ENCODE results near the gene EXO1. TPM values are rescaled to one million over a fixed set of nuclear protein-coding genes. Genes with fewer than 3 reads are reported as not detected.
"Not testable (repeated sequence)": the region's sequence is repeated elsewhere in the genome, so short reads cannot be mapped to it uniquely, and the experiment has no call there.

The EXO1 gene
- polyA plus RNA-seq (ENCODE audit: insufficient read length) = 18.4 TPM
- long read RNA-seq, donor 1 = 0 reads
- long read RNA-seq, donor 2 = 0 reads
- long read RNA-seq, donor 3 = 0 reads
- long read RNA-seq, donor 4 = 0 reads
- long read RNA-seq, donor 5 = 0 reads
- long read RNA-seq, donor 6, partial matches to known transcripts = 0 of 1 reads
- long read RNA-seq, donor 6, other reads (novel, unspliced or antisense) = 0 of 1 reads
- long read RNA-seq, donor 7 = 0 reads
- long read RNA-seq, donor 8 = 0 reads

GRCh38 chr1:241847796-241848685 lies at the start of gene EXO1:
TSS of gene EXO1 (plus strand) at chr1:241848204. CDS start at chr1:241850426, 2,222 bp downstream.
- DNase-seq = peak; percentile 92

GRCh38 chr1:241799416-241799815 lies 48.6 kb upstream of the EXO1 start:
- DNase-seq = no peak

DNA sequence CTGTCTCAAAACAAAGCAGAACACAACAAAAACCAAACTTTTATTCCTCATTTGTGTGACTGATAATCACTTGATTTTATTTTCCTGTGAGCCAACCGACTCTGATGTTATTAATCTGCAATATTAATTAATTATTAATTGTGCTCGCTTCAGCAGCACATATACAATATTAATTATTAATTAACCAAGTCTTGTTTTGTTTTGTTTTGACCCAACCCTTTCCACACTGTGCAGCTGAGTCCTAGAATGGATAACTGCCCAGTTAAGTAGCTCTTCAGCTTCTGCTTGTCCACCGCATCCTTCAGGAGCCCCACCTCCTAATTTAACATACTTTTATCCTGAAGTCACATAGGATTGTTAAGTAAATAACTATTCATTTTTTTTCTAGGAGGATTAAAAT lies 47.4 kb upstream of the EXO1 start:
- no peak for DNase-seq

- DNase-seq = no peak
Observed at GRCh38 chr1:241802863-241803262, 45.1 kb upstream of the EXO1 start.

DNA sequence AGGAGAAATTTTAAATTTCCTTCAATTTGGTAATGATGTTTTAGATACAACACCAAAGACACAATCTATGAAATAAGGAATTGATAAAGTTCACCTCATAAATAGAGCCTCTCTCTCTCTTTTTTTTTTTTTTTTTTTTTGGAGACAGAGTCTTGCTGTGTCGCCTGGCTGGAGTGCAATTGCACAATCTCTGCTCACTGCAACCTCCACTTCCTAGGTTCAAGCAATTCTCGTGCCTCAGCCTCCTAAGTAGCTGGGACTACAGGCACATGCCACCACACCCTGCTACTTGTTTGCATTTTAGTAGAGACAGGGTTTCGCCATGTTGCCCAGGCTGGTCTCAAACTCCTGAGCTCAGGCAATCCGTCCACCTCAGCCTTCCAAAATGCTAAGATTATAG lies 43.3 kb upstream of the EXO1 start:
- not testable (repeated sequence) for DNase-seq

- DNase-seq = no peak
Observed at GRCh38 chr1:241808265-241808664, 39.7 kb upstream of the EXO1 start.

DNA sequence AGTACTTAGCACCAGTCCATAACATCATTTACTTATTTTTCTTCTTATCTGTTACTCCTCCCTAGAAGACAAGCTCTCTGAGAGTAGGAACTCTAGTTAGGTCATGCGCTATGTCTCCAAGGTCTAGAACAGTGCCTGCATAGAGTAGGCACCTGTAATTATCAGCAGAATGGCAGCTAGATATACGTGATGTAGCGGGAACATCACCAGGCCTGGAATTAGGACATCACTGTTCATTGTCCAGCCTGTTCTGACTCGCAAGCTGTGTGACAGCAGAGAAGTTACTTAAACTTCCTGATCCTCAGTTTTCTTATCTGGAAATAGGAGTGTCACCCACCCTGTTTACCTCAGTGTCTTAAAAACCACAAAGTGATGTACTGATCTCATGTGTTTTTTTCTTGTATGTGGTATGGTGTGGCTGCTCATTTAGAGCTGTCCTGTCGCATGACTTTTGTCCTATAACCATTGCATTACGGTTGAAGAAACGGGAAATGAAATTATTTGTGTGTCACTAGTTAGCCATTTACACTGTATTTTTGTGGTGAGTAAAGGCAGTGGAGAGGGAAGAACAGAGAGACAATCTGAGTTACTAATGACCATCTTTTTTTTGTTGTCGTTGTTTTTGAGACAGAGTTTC lies 37.1 kb upstream of the EXO1 start:
- DNase-seq = no peak

DNA sequence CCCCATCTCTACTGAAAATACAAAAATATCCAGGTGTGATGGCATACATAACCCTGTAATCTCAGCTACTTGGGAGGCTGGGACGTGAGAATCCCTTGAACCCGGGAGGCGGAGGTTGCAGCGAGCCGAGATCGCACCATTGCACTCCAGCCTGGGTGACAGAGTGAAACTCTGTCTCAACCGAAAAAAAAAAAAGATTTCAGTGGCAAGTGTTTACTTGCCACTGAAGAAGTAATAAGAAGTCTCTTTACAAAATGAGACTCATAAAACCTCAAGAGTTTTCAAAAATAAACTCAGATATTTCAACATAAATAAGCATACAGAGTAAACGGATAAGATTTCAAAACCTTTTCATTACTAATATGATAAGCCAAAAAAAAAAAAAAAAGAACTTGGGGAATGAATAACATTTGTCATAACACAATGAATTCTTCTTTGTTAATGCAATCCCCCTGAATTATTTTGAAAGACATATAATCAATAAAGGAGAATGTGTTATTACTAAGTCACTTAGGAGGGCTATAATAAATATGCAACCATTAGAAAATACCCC lies 34.2 kb upstream of the EXO1 start:
- no peak for DNase-seq

GRCh38 chr1:241816008-241816407 lies 32.0 kb upstream of the EXO1 start:
- DNase-seq = no peak

- no peak for DNase-seq
Observed at GRCh38 chr1:241817331-241817792, 30.6 kb upstream of the EXO1 start.

GRCh38 chr1:241817956-241818612 lies 29.9 kb upstream of the EXO1 start:
- DNase-seq = no peak

GRCh38 chr1:241819340-241819866 lies 28.6 kb upstream of the EXO1 start:
- DNase-seq = no peak

- no peak for DNase-seq
Observed at GRCh38 chr1:241821363-241821762, 26.6 kb upstream of the EXO1 start.

DNA sequence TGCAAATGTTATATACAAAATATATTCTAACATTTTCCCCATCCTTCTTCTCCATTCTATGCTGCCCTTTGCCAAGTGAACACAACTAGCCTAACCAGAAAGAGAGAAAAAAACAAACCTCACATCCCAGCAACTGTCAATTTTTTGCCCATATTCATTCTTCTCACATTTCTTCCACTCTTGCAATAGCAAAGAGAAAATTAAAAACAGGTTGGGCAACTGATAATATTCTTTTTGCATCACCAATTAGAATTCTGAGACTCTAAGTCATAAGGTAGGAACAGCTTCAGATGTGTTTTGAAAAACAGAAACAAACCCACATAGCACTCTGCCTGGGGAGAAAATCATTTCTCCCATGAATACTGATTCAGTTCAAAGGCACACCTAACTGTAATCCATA lies 25.2 kb upstream of the EXO1 start:
- no peak for DNase-seq

DNA sequence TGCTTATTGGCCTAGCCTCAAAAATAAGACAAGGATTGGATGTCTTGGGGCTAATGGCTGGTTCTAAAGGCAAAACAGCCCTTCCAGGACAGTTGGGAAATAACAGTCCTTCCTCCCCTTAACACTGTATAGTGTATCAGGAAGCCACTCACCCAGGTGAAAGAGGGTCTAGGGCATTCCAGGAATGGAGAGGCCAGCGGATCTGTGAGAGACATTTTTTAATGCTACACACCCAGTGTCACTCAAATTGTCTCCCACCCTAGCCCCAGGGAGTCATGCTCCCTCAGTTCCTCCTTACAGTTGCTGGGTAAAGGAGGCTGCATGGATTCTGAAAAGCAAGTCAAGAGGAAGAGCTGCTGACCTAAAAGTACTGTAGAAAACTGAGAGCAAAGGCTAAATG lies 24.1 kb upstream of the EXO1 start:
- no peak for DNase-seq

GRCh38 chr1:241825581-241825980 lies 22.4 kb upstream of the EXO1 start:
- no peak for DNase-seq

DNA sequence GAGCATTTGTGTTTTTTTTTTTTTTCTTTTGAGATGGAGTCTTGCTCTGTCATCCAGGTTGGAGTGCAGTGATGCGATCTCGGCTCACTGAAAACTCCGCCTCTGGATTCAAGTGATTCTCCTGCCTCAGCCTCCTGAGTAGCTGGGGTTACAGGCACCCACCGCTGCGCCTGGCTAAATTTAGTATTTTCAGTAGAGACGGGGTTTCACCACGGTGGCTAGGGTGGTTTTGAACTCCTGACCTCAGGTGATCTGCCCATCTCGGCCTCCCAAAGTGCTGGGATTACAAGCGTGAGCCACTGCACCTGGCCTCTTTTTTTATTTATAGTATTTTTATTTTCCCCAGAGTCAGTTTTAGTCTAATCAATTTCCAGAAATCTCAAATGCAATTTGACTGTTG lies 21.4 kb upstream of the EXO1 start:
- not testable (repeated sequence) for DNase-seq

DNA sequence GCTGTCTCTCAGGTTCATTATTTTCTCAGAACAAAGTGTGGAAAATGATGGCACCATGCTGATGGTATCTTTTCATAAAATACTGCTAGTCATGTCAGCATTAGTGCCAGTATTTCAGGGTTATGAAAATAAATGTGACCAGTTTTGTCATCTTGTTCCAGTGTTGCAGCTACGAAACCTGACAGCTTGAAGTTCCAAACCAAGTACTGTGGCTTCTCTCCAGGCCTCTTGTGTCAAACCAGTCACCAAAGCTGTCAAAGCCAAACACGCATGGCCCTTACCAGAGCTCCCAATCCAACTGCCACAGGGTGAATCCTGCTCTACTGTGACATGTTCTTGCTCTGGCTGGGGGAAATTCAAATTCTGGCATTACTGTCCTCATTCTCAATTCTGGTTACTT lies 20.7 kb upstream of the EXO1 start:
- no peak for DNase-seq

- no peak for DNase-seq
Observed at GRCh38 chr1:241828463-241829021, 19.5 kb upstream of the EXO1 start.

DNA sequence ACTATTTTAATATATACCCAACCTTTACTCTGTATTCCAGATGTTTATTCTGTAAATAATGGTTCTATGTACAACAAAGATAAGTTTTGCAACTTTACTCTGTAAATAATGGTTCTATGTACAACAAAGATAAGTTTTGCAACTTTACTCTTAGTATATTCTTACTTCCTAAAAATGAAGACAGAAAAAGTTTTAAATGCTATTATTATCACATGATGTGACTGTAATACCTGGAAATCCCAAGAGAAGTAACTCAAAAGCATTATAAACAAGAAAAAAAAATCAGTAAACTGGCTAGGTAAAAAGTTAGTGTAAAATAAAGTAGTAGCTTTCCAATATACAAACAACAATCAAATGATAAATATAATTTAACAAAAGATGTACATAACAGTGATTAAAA lies 18.5 kb upstream of the EXO1 start:
- DNase-seq = no peak

DNA sequence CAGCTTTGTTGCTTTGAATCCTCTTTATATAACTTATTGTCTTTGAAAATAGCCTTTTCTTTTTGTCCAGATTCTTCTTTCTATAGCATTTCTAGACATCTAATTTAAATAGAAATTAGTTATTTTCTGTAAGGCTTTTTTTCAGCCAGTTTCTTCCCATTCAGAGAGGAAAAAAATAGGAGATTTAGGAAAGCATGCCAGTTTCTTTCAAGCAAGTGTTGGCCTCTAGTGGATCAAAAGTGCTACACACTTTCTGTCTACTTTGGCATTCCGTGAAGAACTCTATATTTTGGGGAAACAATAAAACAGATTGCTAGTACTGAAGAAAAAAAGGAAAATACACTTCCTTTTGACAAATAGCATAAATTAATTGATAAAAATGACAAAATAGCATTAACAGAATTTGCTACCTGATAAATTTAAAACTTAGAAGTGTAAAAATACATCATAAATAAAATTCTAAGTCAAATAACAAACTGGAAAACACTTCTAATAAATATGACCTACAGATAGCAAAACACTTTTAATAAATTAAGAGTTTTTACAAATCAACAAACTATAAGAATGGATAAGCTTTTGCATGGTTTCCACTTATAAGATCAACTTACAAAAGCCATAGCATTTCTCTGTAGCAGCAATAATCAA lies 13.1 kb upstream of the EXO1 start:
- DNase-seq = peak; percentile 28

Measured in left kidney (tissue), 8 donors.